ENCODE data around the gene C1QL2.

Gene C1QL2

DNA sequence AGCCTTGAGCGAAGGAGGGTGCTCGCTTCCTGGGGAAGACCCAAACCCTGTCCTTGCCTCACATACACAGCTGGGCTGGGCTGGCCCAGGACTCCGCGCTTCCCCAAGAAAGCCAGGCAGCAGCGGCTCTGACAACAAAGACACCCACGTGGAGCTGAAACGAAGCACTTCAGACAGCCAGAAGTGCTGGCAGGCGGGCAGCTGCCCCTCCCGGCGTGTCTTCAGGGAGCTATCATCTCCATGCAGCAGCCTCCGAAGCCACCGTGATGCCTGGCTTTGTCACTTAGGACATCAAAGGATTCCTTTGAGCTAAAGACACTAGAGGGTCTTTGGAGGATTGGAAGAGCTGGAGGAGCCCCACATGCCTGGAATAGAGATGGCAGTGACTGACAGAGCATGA is 35.2 kb downstream of the C1QL2 start:
- DNase-seq (ENCODE audit: low spot score) = no peak
- Histone ChIP-seq H3K4me3 (no peak overlapping the region), H3K27ac (no peak overlapping the region)
- TF ChIP-seq CTCF (IDR thresholded peaks at IDR 0.05) = no peak

DNA sequence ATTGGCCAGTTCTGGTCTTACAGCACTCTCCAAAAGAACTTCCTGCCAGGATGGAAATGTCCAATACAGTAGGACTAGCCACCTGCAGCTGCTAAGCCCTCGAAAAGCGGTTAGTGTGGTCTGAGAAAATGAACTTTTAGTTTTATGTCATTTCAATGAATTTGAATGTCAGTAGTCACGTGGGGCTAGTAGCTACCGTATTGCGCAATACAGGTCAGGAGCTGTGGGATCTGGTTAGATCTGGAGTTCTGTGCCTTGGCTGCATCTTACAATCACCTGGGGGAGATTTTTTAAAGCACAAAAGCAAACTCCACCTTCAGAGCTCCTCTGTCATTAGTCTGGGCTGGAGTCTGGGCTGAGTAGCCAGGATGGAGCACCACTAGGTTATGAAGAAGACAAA is 35.9 kb downstream of the C1QL2 start:
- Histone ChIP-seq H3K27ac (no peak overlapping the region), H3K4me3 (no peak overlapping the region)
- no peak for DNase-seq (ENCODE audit: low spot score)
- TF ChIP-seq CTCF (IDR thresholded peaks at IDR 0.05) = no peak

GRCh38 chr2:119119999-119120756 is 38.4 kb downstream of the C1QL2 start:
- no peak for TF ChIP-seq CTCF (IDR thresholded peaks at IDR 0.05)
- H3K4me3 ChIP-seq = no peak overlapping the region
- DNase-seq (ENCODE audit: low spot score) = no peak
- no peak overlapping the region for H3K27ac ChIP-seq

GRCh38 chr2:119119076-119119785 is 39.3 kb downstream of the C1QL2 start:
- TF ChIP-seq CTCF (IDR thresholded peaks at IDR 0.05) = no peak
- peak; percentile 21 for DNase-seq (ENCODE audit: low spot score)
- no peak overlapping the region for H3K27ac ChIP-seq
- no peak overlapping the region for H3K4me3 ChIP-seq

DNA sequence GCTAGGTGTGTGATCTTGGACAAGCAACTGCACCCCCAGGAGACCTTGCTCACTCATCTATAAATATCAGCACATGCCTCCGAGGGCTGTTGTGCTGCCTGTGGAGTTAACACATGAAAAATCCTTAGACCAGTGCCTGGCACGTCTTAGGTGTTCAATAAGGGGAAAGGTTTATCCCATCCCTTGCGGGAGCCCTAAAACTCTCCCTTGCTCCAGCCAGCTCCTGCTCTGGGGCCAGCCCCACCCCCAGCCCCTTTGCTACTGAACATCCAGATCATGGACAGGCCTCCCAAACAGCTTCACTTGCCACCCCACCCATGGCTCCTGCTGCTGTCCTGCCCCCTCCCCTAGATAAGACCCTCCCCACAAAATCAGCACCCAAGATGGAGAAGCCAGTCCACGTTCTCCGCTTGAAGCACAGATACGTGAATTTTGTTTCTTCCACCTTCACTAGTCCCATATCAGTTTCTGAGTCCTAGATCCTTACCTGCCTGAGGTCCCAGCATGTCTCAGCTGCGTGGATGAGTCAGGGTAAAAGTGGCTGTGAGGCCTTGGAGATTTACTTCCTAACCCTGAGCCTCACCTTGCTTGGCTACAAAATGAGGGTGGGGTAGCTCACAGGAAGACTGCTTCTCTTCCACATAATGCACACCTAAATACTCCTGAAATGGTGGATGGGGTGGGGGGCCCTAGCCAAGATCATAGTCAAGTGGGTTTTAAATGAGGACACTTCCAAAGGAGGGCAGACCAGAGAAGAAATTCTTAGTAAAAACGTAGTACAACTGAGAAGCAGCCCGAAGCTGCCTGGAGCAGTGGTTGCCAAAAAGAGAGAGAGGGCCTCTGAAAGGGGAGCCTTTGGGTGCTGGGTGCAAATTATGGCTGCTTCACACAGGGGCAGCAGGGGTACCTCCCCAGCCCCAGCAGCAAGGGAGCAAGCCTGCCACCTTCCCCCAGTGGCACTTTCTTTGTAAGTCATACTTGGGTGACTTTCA is 40.4 kb downstream of the C1QL2 start:
- no peak for TF ChIP-seq CTCF (IDR thresholded peaks at IDR 0.05)
- no peak overlapping the region for H3K27ac ChIP-seq

GRCh38 chr2:119117408-119117807 is 41.1 kb downstream of the C1QL2 start:
- DNase-seq (ENCODE audit: low spot score) = peak; percentile 47
- H3K27ac ChIP-seq = no peak overlapping the region
- no peak overlapping the region for H3K4me3 ChIP-seq
- TF ChIP-seq CTCF (IDR thresholded peaks at IDR 0.05) = no peak

More for the DNA sequence above, 40.4 kb downstream of the C1QL2 start:
- DNase-seq (ENCODE audit: low spot score) = peak; percentile 29
- H3K4me3 ChIP-seq = no peak overlapping the region
